ENCODE results near the gene FGF12.

GRCh38 chr3:192639987-192640386 is 87.4 kb downstream of the FGF12 start:
- TF ChIP-seq, protein P1, sequence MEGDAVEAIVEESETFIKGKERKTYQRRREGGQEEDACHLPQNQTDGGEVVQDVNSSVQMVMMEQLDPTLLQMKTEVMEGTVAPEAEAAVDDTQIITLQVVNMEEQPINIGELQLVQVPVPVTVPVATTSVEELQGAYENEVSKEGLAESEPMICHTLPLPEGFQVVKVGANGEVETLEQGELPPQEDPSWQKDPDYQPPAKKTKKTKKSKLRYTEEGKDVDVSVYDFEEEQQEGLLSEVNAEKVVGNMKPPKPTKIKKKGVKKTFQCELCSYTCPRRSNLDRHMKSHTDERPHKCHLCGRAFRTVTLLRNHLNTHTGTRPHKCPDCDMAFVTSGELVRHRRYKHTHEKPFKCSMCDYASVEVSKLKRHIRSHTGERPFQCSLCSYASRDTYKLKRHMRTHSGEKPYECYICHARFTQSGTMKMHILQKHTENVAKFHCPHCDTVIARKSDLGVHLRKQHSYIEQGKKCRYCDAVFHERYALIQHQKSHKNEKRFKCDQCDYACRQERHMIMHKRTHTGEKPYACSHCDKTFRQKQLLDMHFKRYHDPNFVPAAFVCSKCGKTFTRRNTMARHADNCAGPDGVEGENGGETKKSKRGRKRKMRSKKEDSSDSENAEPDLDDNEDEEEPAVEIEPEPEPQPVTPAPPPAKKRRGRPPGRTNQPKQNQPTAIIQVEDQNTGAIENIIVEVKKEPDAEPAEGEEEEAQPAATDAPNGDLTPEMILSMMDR (IDR thresholded peaks at IDR 0.05; ENCODE audit: low read depth, low read length, poor library complexity, severe bottlenecking): no peak
- TF ChIP-seq EZH2phosphoT487 (IDR thresholded peaks at IDR 0.05; ENCODE audit: borderline replicate concordance, low read length): no peak

All from DOHH2 (cell line).